IPS-18c (cell line): ENCODE measurements around the gene CTXND2.
"Not testable (repeated sequence)": the region's sequence is repeated elsewhere in the genome, so short reads cannot be mapped to it uniquely, and the experiment has no call there.

ENCODE experiments used
- H3K4me3 ChIP-seq: 2 replicates; pipeline ENCODE4 v1.7.0; 2013; ENCODE audit warnings: low read depth, mild to moderate bottlenecking, low read length, moderate library complexity; ENCODE audit not compliant: insufficient read depth
- H3K9me3 ChIP-seq: one replicate; pipeline ENCODE4 v1.6.1; 2013; ENCODE audit warnings: mild to moderate bottlenecking, low read length, moderate library complexity; ENCODE audit not compliant: control insufficient read depth, insufficient read depth

The CTXND2 gene

DNA sequence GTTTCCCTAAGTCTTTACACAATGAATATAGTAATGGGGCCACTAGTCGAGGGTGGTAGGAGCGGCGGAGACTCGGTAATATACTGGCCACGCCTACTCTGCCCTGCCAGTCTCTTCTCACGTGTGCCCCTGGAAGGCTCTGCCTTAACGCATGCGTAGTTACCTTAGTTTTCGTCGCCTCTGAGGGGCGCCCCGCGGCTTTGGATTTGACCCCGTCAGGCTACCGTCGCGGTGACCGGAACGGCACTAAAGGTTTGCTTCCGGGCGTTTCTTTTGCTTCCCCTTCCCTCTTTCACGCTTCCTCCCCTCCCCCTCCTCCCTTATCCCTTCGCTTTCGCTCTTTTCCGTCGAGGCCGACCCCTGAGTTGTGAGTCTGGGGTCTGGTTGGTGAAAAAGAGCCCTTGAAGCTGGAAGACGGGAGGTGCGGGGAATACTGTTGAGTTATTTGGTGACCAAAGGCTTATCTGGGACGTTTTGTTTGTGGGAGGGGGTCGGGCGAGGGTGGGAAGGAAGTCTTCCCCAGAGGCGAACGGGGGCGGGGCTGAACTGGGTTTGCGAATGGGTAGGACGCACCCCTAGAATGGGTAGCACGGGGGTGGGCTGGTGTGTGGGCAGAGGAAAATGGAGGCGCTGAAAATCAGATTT lies 39.3 kb downstream of the CTXND2 start, which contains the start of gene SETDB1:
Gene SETDB1, plus strand, starts transcription at position 267 of the 645 bp plus-strand sequence. CDS start 1,352 bp downstream, outside the sequence.
- peak within 1 kb of the TSS; percentile 77 for H3K4me3 ChIP-seq
- peaks cover 3% of the 10 kb centered on the region for H3K9me3 ChIP-seq

DNA sequence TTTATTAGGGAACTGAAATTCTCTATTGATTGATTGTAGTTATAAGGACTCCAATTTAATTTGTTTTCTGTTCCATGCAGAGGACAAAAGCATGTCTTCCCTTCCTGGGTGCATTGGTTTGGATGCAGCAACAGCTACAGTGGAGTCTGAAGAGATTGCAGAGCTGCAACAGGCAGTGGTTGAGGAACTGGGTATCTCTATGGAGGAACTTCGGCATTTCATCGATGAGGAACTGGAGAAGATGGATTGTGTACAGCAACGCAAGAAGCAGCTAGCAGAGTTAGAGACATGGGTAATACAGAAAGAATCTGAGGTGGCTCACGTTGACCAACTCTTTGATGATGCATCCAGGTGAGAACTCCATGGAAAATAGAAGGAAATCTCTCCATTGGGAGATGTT lies 40.7 kb downstream of the CTXND2 start:
- no peak overlapping the region for H3K4me3 ChIP-seq

DNA sequence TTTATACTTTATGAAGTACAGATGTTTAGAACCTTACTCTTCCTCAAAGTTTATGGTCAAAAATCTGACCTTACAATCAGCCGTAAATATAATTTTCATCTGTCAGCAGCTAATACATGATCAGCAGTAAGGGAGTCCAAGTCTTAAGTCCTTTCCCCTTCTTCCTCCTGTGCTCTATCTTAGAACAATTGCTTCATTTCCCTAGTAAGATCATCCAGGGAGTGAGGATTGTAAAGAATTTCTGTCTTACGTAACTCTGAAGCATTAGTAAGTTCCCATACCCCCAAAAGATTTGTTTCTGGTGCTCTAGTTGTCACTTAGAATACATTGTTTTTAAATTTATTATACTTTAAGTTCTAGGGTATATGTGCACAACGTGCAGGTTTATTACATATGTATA lies 41.4 kb downstream of the CTXND2 start:
- H3K9me3 ChIP-seq: peaks cover 3% of the 10 kb centered on the region
- no peak overlapping the region for H3K4me3 ChIP-seq

More for the DNA sequence above, 40.7 kb downstream of the CTXND2 start:
- peaks cover 3% of the 10 kb centered on the region for H3K9me3 ChIP-seq

DNA sequence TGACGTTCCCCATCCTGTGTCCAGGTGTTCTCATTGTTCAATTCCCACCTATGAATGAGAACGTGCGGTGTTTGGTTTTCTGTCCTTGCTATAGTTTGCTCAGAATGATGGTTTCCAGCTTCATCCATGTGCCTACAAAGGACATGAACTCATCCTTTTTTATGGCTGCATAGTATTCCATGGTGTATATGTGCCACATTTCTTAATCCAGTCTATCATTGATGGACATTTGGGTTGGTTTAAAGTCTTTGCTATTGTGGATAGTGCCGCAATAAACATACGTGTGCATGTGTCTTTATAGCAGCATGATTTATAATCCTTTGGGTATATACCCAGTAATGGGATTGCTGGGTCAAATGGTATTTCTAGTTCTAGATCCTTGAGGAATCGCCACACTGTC lies 41.8 kb downstream of the CTXND2 start:
- not testable (repeated sequence) for H3K4me3 ChIP-seq, H3K9me3 ChIP-seq

DNA sequence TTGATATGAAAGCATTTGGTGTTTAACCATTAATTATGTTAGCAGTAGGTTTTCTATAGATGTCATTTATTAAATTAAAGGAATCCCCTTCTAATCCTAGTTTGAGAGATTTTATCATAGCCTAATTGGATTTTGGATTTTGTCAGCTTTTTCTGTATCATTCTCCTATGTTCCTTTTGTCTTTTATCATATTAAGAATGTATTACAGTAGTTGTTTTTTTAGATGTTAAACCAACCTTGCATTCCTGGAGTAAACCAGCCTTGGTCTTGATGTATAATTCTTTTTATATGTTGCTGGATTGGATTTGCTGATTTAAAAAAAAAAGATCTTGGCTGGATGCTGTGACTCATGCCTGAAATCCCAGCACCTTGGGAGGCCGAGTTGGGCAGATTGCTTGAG lies 44.8 kb downstream of the CTXND2 start:
- no peak overlapping the region for H3K4me3 ChIP-seq
- peaks cover 3% of the 10 kb centered on the region for H3K9me3 ChIP-seq

DNA sequence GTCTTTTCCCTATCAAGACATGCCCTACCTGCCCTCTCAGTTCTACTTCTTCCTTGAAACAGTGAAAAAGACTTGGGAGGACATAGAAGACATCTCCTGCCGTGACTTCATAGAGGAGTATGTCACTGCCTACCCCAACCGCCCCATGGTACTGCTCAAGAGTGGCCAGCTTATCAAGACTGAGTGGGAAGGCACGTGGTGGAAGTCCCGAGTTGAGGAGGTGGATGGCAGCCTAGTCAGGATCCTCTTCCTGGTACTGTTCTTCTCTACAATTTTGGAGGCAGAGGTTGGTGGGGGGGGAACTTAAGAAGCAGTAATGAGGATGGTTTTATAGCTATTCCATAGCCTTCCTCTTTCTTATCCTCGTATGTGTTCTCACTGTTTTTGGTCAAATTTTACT lies 57.9 kb downstream of the CTXND2 start:
- no peaks in the 10 kb centered on the region for H3K9me3 ChIP-seq

DNA sequence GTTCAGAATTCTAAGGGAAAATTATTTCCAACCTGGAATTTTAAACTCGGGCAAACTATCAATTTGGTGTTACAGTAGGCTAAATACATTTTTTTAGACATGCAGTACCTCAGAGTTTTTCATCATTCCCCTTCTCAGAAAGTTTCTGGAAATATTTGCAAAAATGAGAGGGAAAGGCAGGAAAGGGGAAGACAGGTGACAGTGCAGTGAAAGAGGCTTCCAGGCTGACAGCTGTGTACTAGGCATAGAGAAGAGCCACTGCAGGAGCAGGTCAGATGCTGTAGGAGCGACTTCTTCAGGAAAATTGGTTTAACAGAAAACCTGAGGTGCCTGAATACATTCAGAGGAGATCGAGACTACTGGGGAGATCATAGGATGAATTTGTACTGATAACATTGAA lies 67.8 kb downstream of the CTXND2 start:
- H3K4me3 ChIP-seq: no peak overlapping the region
- no peaks in the 10 kb centered on the region for H3K9me3 ChIP-seq

More for the DNA sequence above, 57.9 kb downstream of the CTXND2 start:
- H3K4me3 ChIP-seq: no peak overlapping the region

DNA sequence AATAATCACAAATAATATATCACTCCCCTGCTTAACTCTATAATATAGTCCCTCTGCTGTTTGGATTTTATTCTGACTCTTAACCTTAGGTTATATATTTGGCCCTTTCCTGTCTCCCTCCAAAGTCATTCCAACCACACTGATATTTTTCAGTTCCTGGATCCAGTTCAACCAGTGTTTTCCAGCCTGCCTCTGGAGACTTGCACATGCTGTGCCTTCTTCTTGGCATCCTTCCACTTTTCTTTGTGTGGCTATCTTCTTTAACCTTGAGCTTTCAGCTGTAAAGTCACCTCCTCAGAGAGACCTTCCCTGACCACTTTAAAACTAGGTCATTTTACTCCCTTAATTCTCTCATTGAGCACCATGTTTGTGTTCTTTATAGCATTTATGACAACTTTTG lies 68.3 kb downstream of the CTXND2 start:
- no peaks in the 10 kb centered on the region for H3K9me3 ChIP-seq
- H3K4me3 ChIP-seq: no peak overlapping the region

DNA sequence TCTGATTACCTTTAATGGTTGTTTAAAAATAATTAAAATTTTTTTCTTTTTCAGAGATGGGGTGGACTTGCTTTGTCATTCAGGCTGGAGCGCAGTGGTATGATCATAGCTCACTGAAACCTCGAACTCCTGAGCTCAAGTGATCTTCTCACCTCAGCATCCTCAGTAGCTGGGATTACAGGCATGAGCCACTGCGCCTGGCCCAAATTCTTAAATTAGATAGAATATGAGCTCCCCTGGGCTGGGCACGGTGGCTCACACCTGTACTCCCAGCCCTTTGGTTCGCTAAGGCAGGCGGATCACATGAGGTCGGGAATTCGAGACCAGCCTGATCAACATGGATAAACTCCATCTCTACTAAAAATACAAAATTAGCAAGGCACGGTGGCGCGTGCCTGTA lies 70.7 kb downstream of the CTXND2 start:
- H3K9me3 ChIP-seq: no peaks in the 10 kb centered on the region
- H3K4me3 ChIP-seq: no peak overlapping the region

DNA sequence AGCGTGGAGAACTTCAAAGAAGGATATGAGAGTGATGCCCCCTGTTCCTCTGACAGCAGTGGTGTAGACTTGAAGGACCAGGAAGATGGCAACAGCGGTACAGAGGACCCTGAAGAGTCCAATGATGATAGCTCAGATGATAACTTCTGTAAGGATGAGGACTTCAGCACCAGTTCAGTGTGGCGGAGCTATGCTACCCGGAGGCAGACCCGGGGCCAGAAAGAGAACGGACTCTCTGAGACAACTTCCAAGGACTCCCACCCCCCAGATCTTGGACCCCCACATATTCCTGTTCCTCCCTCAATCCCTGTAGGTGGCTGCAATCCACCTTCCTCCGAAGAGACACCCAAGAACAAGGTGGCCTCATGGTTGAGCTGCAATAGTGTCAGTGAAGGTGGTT lies 73.7 kb downstream of the CTXND2 start:
- no peaks in the 10 kb centered on the region for H3K9me3 ChIP-seq
- no peak overlapping the region for H3K4me3 ChIP-seq

DNA sequence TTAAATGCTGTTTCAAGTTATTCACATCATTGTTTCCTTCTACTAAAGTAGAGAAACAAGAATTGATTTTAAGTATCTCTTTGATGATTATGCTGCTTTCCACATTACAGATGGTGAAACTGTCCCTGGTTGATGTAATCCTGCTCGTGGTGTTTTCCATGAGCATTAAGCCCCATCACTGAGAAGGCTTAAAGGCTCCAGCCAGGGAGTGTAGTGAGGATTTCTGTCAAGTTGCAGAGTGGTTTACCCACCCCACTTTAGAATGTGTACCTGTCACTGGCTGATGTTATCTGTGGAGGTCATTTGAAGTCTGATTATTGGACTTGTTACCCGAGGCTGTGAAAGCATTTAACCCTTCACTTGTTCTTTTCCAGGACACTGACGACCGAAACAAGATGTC lies 74.8 kb downstream of the CTXND2 start:
- H3K9me3 ChIP-seq: no peaks in the 10 kb centered on the region
- no peak overlapping the region for H3K4me3 ChIP-seq
